Measurements from ENCODE around the gene DOCK4. TPM values are rescaled to one million over a fixed set of nuclear protein-coding genes. Genes with fewer than 3 reads are reported as not detected.
A peak's percentile ranks its signal among the peaks of the same experiment; 100 is the strongest.

The DOCK4 gene
- total and polyA plus RNA-seq, 7 donors, result 3.0 to 28.5 (median 14.1) TPM

GRCh38 chr7:112143136-112143535, 63.1 kb downstream of the DOCK4 start:
- peaks cover 0 to 21% (median 10%) of the 10 kb centered on the region in 4 donors for H3K4me1 ChIP-seq
- intact Hi-C loops (cut with DNase I), result no loop called here
- H3K27me3 ChIP-seq, result no peaks in the 10 kb centered on the region
- peak overlapping the region in 1 of 4 donors; percentile 3 for H3K27ac ChIP-seq
- TF ChIP-seq POLR2A (IDR thresholded peaks at IDR 0.05) (no peak), EP300 (IDR thresholded peaks at IDR 0.05) (no peak), CTCF (IDR thresholded peaks at IDR 0.05) (no peak), POLR2AphosphoS5 (IDR thresholded peaks at IDR 0.05) (no peak)
- DNase-seq, result no peak
- H3K36me3 ChIP-seq, result no peaks in the 10 kb centered on the region
- H3K4me3 ChIP-seq, result no peak overlapping the region
- H3K9me3 ChIP-seq, result no peaks in the 10 kb centered on the region
- 83 to 86% methylated on average over 3 of the region's 3 CpGs for WGBS, 2 donors

DNA sequence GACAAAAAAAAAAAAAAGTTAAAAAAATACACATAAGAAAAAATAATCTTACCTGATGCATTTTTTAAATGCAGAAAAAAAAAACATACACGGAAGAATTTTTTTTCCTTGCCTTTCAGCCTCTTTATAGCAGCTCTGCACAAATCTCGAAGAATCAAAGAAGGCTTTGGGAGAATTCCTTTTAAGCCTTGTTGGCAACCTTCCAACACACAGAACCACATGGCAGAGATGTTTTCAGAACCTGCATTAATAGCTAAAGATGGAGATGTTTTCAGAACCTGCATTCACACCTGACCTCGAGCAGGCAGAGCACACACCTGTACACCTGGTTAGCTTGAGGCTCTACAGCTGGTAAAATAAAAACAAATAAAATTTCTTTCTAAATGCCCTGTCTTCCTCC, 65.6 kb downstream of the DOCK4 start:
- intact Hi-C loops (cut with DNase I), result no loop called here
- TF ChIP-seq EP300 (IDR thresholded peaks at IDR 0.05) (no peak), POLR2A (IDR thresholded peaks at IDR 0.05) (no peak), CTCF (IDR thresholded peaks at IDR 0.05) (no peak), POLR2AphosphoS5 (IDR thresholded peaks at IDR 0.05) (no peak)
- Histone ChIP-seq H3K4me3 (no peak overlapping the region), H3K36me3 (no peaks in the 10 kb centered on the region), H3K27me3 (no peaks in the 10 kb centered on the region), H3K4me1 (peaks cover 0 to 42% (median 19%) of the 10 kb centered on the region in 4 donors), H3K27ac (no peak overlapping the region), H3K9me3 (no peaks in the 10 kb centered on the region)
- no peak for DNase-seq
- 76% methylated on average over 3 of the region's 3 CpGs for WGBS, 2 donors

DNA sequence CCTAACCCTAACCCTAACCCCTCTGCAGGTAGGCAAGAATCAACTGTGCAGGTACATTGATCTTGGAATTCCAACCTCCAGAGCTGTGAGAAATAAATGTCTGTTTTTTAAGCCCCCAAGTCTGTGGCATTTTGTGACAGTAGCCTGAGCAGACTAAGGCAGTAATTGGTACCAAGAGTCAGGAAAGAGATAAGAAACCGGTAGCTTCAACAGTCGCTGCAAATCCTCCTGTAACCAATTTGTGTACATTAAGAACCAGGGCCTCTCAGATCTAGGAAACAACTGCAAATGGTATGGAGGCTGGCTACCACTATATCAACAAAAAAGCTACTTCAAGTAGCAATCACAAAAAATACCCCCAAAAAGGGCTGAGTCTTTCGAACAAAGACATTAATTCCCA, 67.3 kb downstream of the DOCK4 start:
- Histone ChIP-seq H3K27ac (no peak overlapping the region), H3K9me3 (no peaks in the 10 kb centered on the region), H3K36me3 (no peaks in the 10 kb centered on the region), H3K27me3 (no peaks in the 10 kb centered on the region), H3K4me1 (peaks cover 0 to 33% (median 16%) of the 10 kb centered on the region in 4 donors), H3K4me3 (no peak overlapping the region)
- DNase-seq, result no peak
- TF ChIP-seq CTCF (IDR thresholded peaks at IDR 0.05) (no peak), POLR2AphosphoS5 (IDR thresholded peaks at IDR 0.05) (no peak), POLR2A (IDR thresholded peaks at IDR 0.05) (no peak), EP300 (IDR thresholded peaks at IDR 0.05) (no peak)
- 94 to 96% methylated on average over 3 of the region's 3 CpGs for WGBS, 2 donors
- intact Hi-C loops (cut with DNase I), result no loop called here

GRCh38 chr7:112138325-112138852, 67.8 kb downstream of the DOCK4 start:
- DNase-seq, result no peak
- no peak overlapping the region for H3K4me3 ChIP-seq
- peaks cover 0 to 27% (median 11%) of the 10 kb centered on the region in 4 donors for H3K4me1 ChIP-seq
- no peak overlapping the region for H3K27ac ChIP-seq
- H3K9me3 ChIP-seq, result no peaks in the 10 kb centered on the region
- H3K36me3 ChIP-seq, result no peaks in the 10 kb centered on the region
- H3K27me3 ChIP-seq, result no peaks in the 10 kb centered on the region
- intact Hi-C loops (cut with DNase I), result no loop called here
- WGBS, 2 donors, result 76 to 79% methylated on average over 3 of the region's 3 CpGs
- TF ChIP-seq POLR2A (IDR thresholded peaks at IDR 0.05) (no peak), EP300 (IDR thresholded peaks at IDR 0.05) (no peak), POLR2AphosphoS5 (IDR thresholded peaks at IDR 0.05) (no peak), CTCF (IDR thresholded peaks at IDR 0.05) (no peak)
